HG03354 (cell line): ENCODE results near the gene CTRB2.
"Not testable (repeated sequence)": the region's sequence is repeated elsewhere in the genome, so short reads cannot be mapped to it uniquely, and the experiment has no call there.

ENCODE experiments used
- ATAC-seq: cut with Tn5 transposase; IDR thresholded peaks from one replicate; pipeline ENCODE4 v1.9.1; 2021; ENCODE audit warnings: mild to moderate bottlenecking; ENCODE audit not compliant: unreplicated experiment, poor library complexity, severe bottlenecking

CTRB2 gene

GRCh38 chr16:75228143-75228976 lies 21.4 kb upstream of the CTRB2 start:
- ATAC-seq: no peak

- ATAC-seq: no peak
These were observed 20.6 kb upstream of the CTRB2 start for GRCh38 chr16:75227361-75228142.

DNA sequence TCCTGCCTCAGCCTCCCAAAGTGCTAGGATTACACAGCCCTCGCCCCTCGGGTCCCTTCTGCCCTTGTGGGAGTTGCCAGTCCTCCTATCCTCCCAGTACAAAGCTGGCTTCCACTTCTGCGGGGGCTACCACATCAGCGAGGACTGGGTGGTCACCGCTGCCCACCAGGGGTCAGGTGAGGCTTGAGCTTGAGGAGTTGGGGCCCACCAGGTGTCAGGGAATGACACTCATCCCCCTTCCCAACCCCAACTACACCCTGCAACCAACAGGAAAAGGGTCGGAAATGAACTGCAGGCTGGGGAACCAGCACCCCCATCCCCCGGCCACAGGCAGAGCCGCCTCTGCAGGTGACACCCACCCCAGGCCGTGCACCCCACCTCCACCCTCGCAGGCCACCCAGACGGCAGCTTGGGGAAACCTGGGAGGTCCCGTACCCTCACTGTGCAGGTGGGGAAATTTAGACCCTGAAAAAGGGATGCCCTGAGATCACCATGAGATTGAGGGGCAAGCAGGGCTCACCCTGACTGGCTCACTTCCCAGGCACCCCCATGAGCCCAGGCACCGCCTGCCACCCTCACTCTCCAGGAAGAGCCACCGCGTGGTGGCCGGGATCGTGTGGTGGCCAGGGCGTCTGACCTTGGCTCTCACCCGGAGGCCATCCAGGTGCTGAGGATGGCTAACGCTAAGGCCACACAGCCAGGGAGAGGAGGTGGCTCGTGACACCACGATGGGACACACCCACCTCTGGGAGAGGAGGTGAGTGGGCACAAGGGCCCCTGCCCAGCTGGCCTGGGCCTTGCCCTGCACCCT lies 19.8 kb upstream of the CTRB2 start:
- no peak for ATAC-seq

- ATAC-seq: no peak
These were observed 18.9 kb upstream of the CTRB2 start for GRCh38 chr16:75225678-75226515.

GRCh38 chr16:75225092-75225491 lies 18.1 kb upstream of the CTRB2 start:
- no peak for ATAC-seq

DNA sequence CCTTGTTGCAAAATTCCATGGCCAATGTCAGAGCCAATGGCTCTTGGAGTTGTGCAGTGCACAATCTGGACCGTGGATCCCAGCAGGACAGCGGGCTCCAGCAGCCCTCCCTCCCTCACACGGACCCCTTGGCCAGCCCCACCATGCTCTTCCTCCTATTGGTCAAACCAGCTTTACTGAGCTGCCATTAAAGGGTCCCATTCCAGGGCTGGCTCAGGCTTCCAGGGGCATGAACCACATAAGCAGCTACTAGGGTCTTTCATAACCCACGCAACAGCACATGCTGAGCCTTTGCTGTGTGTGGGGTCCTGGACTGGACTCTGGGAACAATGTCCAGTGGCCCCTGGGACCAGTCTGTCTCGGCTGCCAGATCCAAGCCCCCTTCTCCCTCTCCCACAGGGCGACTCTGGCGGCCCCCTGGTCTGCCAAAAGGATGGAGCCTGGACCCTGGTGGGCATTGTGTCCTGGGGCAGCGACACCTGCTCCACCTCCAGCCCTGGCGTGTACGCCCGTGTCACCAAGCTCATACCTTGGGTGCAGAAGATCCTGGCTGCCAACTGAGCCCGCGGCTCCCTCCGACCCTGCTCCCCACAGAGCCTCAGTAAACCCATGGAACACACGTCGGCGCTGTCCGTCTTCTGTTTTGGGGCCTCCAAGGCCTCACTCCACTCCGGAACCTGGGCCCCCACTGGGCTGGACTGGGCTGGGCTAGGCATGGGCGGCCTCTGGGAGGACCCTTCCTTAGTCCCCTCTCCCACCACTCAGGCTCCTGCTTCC lies 17.5 kb upstream of the CTRB2 start:
- ATAC-seq: no peak

DNA sequence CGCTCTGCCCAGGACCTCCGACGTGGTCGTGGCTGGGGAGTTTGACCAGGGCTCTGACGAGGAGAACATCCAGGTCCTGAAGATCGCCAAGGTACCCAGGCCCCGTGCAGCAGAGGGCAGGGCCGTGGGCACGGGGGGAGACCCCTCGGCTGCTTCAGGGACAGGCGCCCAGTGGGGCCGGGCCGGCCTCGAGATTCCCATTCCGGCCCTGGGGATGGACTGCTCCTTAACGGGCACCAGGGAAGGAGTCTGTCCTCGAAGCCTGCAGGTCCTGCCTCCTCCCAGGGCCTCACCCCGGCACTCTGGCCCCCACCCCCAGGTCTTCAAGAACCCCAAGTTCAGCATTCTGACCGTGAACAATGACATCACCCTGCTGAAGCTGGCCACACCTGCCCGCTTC lies 16.2 kb upstream of the CTRB2 start:
- not testable (repeated sequence) for ATAC-seq

GRCh38 chr16:75222271-75222783 lies 15.4 kb upstream of the CTRB2 start:
- ATAC-seq: no peak

- peak; percentile 60 for ATAC-seq
These were observed 12.9 kb upstream of the CTRB2 start for GRCh38 chr16:75219838-75220237.

GRCh38 chr16:75219088-75219487 lies 12.1 kb upstream of the CTRB2 start:
- ATAC-seq: no peak

DNA sequence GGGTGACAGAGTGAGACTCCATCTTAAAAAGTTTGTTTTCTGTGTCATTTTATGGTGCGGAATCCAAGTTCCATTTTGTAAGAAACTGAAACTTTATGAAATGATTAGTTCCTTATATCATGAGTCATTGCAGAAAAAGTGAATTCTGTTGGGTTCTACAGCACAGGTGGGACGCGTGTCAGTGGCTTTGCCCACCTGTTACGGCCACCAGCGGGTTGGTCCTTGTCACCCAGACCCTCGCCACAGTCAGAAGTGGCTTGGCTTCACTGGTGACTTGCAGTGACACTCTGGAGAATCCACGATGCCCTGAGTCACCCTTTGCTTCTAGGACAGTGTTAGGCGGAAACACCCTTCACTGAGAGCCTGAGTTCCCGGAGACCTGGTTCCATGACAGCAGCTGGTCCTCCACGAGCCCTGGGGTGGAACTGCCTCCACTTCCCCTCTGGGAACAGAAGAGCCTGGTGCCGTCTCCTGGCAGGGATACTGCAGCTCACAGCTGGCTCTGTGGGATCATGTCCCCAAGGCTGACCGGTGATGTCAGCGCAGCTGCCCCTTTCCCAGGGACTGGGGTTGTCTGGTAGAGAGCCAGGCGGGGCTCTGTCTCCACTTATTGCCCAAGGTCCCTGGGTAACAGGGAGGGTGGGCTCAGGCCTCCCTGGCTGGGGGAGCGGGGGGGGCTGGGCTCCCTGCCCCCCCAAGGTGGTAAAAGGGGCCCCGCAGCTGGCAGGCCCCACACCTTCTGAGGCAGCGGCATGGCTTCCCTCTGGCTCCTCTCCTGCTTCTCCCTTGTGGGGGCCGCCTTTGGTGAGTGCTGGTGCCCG lies 11.5 kb upstream of the CTRB2 start, which contains the start of gene CTRB1:
Gene CTRB1 (plus strand): TSS at position 733 of the 821 bp plus-strand sequence. CDS start 20 bp downstream, at position 753.
- ATAC-seq: peak; percentile 75

DNA sequence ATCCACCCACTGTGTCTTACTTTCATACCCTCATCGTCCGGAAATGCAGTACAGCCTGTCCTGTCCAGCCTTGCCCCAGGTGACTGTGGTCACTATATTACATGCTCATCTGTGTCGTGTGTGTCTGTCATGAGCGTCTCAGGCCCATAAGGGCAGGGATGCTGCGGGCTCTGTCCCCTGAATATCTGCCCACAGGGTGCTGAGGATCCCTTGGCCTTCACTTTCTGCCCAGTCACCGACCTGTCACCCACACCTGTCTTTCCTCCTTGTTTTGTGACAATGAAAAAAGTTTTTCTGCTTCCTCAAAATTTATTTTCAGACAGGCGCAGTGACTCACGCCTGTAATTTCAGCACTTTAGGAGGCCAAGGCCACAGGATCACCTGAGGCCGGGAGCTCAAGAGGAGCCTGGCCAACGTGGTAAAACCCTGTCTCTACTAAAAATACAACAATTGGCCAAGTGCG lies 10.5 kb upstream of the CTRB2 start:
- no peak for ATAC-seq

DNA sequence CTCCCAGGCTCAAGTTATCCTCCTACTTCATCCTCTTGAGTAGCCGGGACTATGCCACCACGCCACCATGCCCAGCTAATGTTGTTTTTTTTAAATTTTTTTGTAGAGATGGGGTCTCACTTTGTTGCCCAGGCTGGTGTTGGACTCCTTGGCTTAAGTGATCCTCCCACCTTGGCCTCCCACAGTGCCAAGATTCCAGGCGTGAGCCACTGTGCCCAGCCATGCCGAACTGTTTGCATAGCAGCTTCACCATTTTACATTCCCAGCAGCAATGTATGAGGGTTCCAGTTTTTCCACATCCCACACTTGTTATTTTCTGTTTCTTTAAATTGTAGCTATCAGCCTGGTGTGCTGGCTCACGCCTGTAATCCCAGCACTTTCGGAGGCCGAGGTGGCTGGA lies 9.6 kb upstream of the CTRB2 start:
- ATAC-seq: no peak

GRCh38 chr16:75216127-75216526 lies 9.2 kb upstream of the CTRB2 start:
- ATAC-seq: no peak

DNA sequence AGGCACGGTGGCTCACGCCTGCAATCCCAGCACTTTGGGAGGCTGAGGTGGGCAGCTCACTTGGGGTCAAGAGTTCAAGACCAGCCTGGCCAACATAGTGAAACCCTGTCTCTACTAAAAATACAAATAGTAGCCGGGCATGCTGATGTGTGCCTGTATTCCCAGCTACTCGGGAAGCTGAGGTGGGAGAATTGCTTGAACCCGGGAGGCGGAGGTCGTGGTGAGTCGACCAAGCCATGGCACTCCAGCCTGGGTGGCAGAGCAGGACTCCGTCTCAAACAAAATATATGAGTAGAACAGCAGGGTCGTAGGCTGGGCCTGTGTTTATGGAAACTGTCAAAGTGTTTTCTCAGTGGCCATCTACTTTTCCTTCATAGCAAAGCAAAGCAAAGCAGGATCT lies 4.3 kb upstream of the CTRB2 start:
- ATAC-seq: not testable (repeated sequence)

GRCh38 chr16:75209944-75210343 lies 3.0 kb upstream of the CTRB2 start:
- ATAC-seq: no peak

GRCh38 chr16:75209514-75209913 lies 2.6 kb upstream of the CTRB2 start:
- ATAC-seq: not testable (repeated sequence)
